Smooth muscle cell of the brain vasculature (primary cell): Measurements from ENCODE around the gene THSD4.

Source experiments
- DNase-seq: peaks from one replicate; pipeline ENCODE4 v3.0.0-alpha.2; 2012; ENCODE audit warnings: low read depth, low spot score

Gene THSD4

DNA sequence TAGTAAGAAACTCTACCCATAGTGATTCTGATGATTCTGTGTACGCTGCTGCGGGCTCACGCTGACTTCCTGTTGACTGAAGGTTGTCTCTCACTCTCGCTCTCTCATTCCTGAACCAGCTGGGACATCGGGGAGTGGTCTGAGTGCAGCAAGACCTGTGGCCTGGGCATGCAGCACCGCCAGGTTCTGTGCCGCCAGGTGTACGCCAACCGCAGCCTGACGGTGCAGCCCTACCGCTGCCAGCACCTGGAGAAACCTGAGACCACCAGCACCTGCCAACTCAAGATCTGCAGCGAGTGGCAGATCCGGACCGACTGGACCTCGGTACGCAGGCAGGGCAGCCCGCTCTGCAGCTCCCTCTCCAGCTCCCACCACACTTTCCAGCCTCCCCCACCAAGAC is 631.4 kb downstream of the THSD4 start:
- DNase-seq = no peak

DNA sequence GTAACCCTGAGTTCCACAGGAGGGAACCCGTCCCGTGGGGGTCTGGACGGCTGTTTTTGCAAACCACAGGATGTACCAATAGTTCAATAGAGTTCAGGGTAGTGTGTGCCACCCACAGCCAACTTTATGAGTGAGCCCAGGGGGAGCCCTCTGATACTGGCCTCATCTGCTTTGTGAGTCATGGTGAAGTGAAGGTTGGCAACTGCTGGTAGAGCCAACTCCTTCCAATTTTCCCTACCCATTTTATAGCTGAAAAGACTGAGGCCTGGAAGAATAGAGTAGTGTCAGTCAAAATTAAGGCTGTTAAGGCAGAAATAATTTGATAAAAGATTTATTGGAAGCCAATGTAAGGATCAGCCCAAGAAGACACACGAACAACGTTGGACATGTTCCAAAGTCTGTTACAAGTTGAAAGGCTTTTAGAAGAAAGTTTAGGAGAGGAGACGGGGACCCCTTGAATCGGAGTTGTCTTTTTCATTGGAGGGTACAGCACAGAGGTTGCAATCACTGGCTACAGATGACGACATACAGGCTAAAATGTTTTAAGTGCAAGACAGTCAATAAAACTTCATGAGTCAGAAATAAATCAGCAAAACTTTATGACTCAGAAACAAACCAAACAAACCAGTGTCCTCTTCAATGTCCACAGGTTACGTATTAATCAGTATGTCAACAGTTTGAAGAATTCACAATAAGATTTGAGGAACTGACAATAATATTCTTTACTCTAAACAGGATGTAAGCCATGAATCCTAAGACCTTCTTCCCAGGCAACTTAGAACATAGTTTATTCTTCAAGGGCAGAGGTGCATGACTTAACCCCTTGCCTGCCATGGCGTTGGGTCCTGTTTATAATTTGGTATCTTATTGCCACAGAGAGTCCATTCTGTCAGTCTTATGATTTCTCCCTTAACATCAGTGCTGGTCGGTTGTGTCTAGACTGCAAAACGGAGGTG is 632.1 kb downstream of the THSD4 start:
- peak; percentile 75 for DNase-seq

DNA sequence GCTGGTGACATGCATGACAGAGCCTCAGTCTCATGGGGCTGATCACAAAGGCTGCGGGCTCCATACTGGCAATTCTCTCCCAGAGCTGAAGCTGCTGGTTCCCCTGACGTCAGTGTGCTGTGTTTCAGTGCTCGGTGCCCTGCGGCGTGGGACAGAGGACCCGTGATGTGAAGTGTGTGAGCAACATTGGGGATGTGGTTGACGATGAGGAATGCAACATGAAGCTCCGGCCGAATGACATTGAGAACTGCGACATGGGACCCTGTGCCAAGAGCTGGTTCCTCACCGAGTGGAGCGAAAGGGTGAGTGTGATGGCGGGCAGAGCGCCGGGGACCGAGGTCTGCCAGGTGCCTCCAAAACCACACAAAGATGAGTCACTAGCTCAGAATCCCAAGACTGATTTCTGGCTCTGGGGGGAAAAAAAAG is 633.0 kb downstream of the THSD4 start:
- no peak for DNase-seq

GRCh38 chr15:71749500-71749899 is 634.2 kb downstream of the THSD4 start:
- DNase-seq = no peak

- DNase-seq = no peak
These were observed 636.9 kb downstream of the THSD4 start for GRCh38 chr15:71752128-71752527.

- peak; percentile 95 for DNase-seq
These were observed 637.5 kb downstream of the THSD4 start for GRCh38 chr15:71752604-71753289.

DNA sequence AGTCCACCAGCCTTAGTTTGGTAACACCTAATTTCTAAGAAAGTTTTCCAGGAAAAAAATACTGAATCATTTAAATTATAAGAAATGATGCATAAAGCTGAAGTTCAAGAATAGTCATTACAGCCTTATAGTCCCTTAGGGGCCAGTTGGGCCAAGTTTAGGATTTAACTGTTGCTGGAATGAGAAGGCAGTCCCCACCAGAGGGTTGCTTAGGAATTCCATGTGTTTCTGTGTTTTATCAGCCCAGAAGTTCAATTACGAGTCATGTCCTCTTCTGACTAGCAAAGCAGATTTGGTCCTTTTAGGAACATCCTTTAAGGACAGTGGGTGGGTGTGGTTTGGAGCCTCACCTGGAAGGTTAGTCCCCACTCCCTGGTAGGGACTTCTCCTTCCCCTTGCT is 638.1 kb downstream of the THSD4 start:
- DNase-seq = no peak

DNA sequence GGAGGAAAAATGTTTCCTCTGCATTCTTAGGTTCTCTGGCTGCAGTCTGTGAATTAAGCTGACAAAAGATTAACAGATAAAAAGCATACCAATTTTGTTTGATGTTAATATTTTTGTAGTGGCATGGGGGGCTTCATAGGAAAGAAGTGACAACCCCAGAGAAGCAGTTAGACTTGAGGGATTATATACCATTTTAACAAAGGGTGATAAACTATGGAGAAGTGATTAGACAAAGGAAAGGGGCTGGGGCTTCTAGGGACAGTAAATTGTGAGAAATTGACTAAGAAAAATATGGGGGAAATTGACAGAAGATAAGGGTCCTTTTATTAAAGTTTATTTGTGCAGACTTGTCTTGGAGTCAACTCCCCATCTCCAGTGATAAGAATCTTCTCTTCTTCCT is 639.4 kb downstream of the THSD4 start:
- no peak for DNase-seq

- no peak for DNase-seq
These were observed 640.1 kb downstream of the THSD4 start for GRCh38 chr15:71755092-71755970.

DNA sequence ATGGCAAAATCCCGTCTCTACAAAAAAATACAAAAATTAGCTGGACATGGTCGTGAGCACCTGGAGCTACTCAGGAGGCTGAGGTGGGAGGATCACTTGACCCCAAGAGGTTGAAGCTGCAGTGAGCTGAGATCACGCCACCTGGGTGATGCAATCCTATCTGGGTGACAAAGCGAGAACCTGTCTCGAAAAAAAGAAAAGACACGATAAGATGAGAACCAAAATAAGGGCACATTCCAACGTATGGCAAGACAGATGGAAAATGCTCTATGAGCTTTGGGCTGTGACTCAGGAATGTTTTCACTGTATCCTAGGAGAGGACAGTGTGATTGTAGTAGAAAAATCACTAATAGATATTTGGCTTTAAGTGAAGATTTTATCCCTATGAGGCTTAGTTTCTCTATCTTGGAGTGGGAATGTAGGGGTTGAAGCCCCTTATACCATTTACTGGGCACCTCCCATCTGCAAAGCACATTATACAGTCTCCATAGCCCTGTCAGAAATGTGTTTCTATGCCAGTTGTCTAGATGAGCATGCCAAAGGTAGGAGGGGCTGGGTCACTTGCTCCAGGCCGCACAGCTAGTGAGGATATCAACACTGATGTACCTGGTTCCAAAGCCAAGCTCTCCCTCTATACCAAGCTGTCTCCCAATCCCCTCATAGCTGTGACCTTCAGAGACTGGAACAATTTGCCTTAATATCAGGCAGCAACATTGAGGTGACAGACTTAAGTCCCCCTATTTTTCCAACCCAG is 641.5 kb downstream of the THSD4 start:
- no peak for DNase-seq

DNA sequence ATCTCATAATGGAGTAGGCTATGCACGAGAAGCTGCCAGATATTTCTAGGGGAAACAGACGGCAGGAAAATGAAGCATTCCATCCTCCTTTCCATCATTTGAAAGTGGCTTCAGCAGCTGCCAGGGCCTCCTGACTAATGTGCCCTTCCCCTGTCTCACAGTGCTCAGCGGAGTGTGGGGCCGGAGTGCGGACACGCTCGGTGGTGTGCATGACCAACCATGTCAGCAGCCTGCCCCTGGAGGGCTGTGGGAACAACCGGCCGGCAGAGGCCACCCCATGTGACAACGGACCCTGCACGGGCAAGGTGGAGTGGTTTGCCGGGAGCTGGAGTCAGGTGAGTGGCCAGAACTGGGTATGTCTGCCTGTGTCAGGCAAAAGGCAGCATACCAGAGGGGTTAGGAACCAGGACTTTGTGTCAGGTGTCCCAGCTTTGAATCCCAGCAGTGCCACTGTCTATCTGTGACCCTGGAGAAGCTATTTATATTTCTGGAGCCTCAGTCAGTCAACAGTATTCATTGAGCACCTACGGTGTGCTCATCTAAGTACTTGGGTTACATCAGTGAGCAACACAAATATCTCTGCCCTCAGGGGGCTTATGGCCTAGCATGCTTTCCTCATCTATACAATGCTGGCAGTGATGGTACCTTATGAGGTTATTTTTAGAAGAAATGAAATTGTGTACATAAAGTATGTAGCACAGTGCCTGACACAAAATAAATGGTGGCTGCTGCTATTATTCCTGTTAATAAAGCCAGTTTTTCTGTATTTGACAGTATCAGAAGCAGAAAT is 642.7 kb downstream of the THSD4 start:
- DNase-seq = no peak

- no peak for DNase-seq
These were observed 643.4 kb downstream of the THSD4 start for GRCh38 chr15:71758711-71759110.

DNA sequence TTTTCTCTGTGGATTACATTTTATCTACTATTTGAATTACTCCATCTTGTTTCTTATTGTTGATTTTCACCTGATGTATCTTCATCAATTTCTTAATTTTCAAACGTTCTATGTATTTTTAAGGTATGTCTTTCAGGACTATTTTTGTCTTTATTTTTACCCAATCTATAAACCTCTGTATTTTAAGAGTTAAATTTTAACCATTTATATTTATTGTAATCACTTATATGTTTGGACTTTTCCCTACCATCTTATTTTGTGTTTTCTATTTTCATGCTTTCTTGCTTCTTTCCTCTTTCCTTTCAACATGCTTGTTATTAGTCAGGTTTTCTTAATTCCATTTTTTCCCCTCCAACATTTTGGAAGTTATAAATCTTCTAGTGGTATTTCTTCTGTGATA is 645.6 kb downstream of the THSD4 start:
- DNase-seq = no peak

- DNase-seq = no peak
These were observed 646.4 kb downstream of the THSD4 start for GRCh38 chr15:71761649-71762048.

- DNase-seq = no peak
These were observed 652.9 kb downstream of the THSD4 start for GRCh38 chr15:71768184-71768583.

GRCh38 chr15:71773206-71773859 is 658.1 kb downstream of the THSD4 start:
- no peak for DNase-seq

DNA sequence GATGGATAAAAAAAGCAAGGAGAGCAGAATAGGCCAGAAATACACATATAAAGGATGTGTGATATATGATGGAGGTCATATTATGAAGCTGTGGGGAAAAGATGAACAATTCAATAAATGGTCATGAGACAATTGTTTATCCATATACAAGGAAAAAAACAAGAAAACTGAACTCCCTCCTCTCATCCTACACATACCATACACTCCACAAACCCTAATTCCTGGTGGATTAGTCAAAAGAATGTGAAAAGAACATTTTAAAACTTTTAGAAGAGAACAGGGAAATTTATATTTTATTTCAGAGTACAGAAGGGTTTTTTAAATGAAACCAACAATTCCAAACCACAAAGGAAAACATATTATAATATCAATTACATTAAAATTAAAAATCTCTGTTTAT is 660.6 kb downstream of the THSD4 start:
- DNase-seq = no peak

DNA sequence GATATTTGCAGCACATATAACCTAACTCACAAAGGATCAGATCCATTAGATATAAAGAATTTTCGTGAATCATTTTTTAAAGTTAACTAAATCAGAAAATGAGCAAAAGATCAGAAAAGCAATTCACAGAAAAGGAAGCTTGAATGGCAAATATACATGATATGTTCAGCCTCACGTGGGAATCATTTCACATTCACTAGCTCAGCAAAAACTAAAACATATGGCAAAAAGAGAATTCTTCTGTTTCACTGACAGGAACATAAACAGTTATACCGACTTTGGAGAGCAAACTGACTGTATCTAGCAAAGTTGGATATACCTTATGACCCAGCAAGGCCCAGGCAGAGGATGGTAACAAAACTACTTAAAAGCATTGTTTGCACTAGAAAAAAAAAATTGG is 661.0 kb downstream of the THSD4 start:
- DNase-seq = no peak

DNA sequence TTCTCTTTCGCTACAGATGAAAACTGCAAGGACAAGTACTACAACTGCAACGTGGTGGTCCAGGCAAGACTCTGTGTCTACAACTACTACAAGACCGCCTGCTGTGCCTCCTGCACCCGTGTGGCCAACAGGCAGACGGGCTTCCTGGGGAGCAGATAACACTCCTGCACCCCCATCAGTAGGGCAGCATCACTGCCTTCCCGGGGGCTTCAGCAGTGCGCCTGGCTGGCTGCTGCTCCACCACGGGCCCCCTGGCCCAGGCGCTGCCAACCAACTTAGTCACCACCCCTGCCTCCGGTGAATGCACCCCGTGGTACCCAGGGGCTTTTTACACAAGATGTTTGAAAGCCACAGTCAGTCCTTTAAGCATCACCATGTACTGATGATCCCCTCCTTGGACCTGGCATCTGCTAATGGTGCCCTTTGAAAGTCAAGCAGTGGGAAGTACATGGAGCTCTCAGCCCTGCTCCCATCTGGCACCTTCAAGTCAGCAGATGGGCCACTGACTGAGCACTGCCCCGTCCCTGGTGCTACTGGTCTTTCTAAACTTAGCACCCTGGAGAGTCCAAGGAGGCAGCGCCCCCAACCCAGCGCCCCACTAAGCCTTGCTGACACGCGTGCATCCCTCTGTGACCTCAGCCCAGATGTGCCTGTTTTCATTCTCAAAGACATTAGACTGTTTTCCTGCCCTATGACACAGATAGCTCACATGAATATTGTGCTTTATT is 662.1 kb downstream of the THSD4 start:
- no peak for DNase-seq
